ENCODE measurements around the gene TSFM.
"Not testable (repeated sequence)": the region's sequence is repeated elsewhere in the genome, so short reads cannot be mapped to it uniquely, and the experiment has no call there.

Gene TSFM

GRCh38 chr12:57769594-57769993 lies 13.0 kb upstream of the TSFM start:
- TF ChIP-seq CTCF (IDR thresholded peaks at IDR 0.05; ENCODE audit: insufficient read depth, low read depth, low read length, missing control alignments) = no peak
- no peak for DNase-seq (ENCODE audit: low read depth)
- H3K4me3 ChIP-seq (ENCODE audit: low read depth, low read length) = no peak overlapping the region

GRCh38 chr12:57770734-57771133 lies 11.9 kb upstream of the TSFM start:
- DNase-seq (ENCODE audit: low read depth) = no peak
- no peak for TF ChIP-seq CTCF (IDR thresholded peaks at IDR 0.05; ENCODE audit: insufficient read depth, low read depth, low read length, missing control alignments)
- H3K4me3 ChIP-seq (ENCODE audit: low read depth, low read length) = no peak overlapping the region

- TF ChIP-seq CTCF (IDR thresholded peaks at IDR 0.05; ENCODE audit: insufficient read depth, low read depth, low read length, missing control alignments) = no peak
- H3K4me3 ChIP-seq (ENCODE audit: low read depth, low read length) = peak overlapping the region; percentile 91
- peak; percentile 91 for DNase-seq (ENCODE audit: low read depth)
Observed at GRCh38 chr12:57771236-57771872, 11.2 kb upstream of the TSFM start.

- DNase-seq (ENCODE audit: low read depth) = peak; percentile 96
- peak within 1 kb of the TSS; percentile 91 for H3K4me3 ChIP-seq (ENCODE audit: low read depth, low read length)
- no peak for TF ChIP-seq CTCF (IDR thresholded peaks at IDR 0.05; ENCODE audit: insufficient read depth, low read depth, low read length, missing control alignments)
Observed at GRCh38 chr12:57771873-57772428, 10.6 kb upstream of the TSFM start, which contains the start of gene METTL1. Gene METTL1, minus strand, starts transcription at chr12:57772105. Its CDS starts 22 bp downstream, at chr12:57772083.

- DNase-seq (ENCODE audit: low read depth) = no peak
- TF ChIP-seq CTCF (IDR thresholded peaks at IDR 0.05; ENCODE audit: insufficient read depth, low read depth, low read length, missing control alignments) = no peak
- H3K4me3 ChIP-seq (ENCODE audit: low read depth, low read length) = peak within 1 kb of the TSS; percentile 91
Observed at GRCh38 chr12:57772429-57773322, 9.9 kb upstream of the TSFM start, which contains the start of gene EEF1AKMT3. Gene EEF1AKMT3, plus strand, starts transcription at chr12:57772614. Its CDS starts 111 bp downstream, at chr12:57772725.

GRCh38 chr12:57774634-57775033 lies 8.0 kb upstream of the TSFM start:
- H3K4me3 ChIP-seq (ENCODE audit: low read depth, low read length); DNase-seq (ENCODE audit: low read depth): not testable (repeated sequence)

GRCh38 chr12:57775044-57775443 lies 7.5 kb upstream of the TSFM start:
- no peak for DNase-seq (ENCODE audit: low read depth)
- no peak for TF ChIP-seq CTCF (IDR thresholded peaks at IDR 0.05; ENCODE audit: insufficient read depth, low read depth, low read length, missing control alignments)
- no peak overlapping the region for H3K4me3 ChIP-seq (ENCODE audit: low read depth, low read length)
